WTC11 (cell line): ENCODE measurements around the gene SBK3.

Experiments
- ATF2 ChIP-seq: sonication (generic); formaldehyde crosslinking; IDR thresholded peaks from 2 replicates; pipeline ENCODE4 v1.8.1; 2022; ENCODE audit warnings: low read depth, missing genetic modification reagents, borderline replicate concordance
- ATF6 ChIP-seq: sonication (generic); formaldehyde crosslinking; IDR thresholded peaks from 2 replicates; pipeline ENCODE4 v1.8.1; 2023; ENCODE audit warnings: mild to moderate bottlenecking, missing genetic modification reagents
- CBFB ChIP-seq: sonication (generic); formaldehyde crosslinking; IDR thresholded peaks from 2 replicates; pipeline ENCODE4 v1.8.1; 2022; ENCODE audit warnings: mild to moderate bottlenecking, low read depth, missing genetic modification reagents
- CTCF ChIP-seq: fragments of 200-600 bp; IDR thresholded peaks from 2 replicates; pipeline ENCODE4 v1.8.0; 2022; ENCODE audit warnings: antibody characterized with exemption
- ELF4 ChIP-seq: sonication (generic); formaldehyde crosslinking; IDR thresholded peaks from 2 replicates; pipeline ENCODE4 v1.8.1; 2022; ENCODE audit warnings: low read depth, mild to moderate bottlenecking, moderate library complexity, missing genetic modification reagents
- ESRRA ChIP-seq: sonication (generic); formaldehyde crosslinking; IDR thresholded peaks from 2 replicates; pipeline ENCODE4 v1.8.1; 2022; ENCODE audit warnings: mild to moderate bottlenecking, missing genetic modification reagents, borderline replicate concordance
- MYBL2 ChIP-seq: sonication (generic); formaldehyde crosslinking; IDR thresholded peaks from 2 replicates; pipeline ENCODE4 v1.8.1; 2023; ENCODE audit warnings: mild to moderate bottlenecking, moderate library complexity, missing genetic modification reagents
- NR2C2 ChIP-seq: sonication (generic); formaldehyde crosslinking; IDR thresholded peaks from 2 replicates; pipeline ENCODE4 v1.8.0; 2022; ENCODE audit warnings: mild to moderate bottlenecking, missing genetic modification reagents
- RORB ChIP-seq: fragments of 250-450 bp; sonication (Bioruptor Pico); IDR thresholded peaks from 2 replicates; pipeline ENCODE4 v1.9.0; 2021; ENCODE audit warnings: mild to moderate bottlenecking
- SP1 ChIP-seq: sonication (generic); formaldehyde crosslinking; conservative IDR thresholded peaks from 2 replicates; pipeline ENCODE4 v1.8.1; 2022; ENCODE audit warnings: missing genetic modification reagents
- USF2 ChIP-seq: sonication (generic); formaldehyde crosslinking; IDR thresholded peaks from 2 replicates; pipeline ENCODE4 v1.8.1; 2023; ENCODE audit warnings: mild to moderate bottlenecking, missing genetic modification reagents, moderate library complexity
- ZBTB21 ChIP-seq: sonication (generic); formaldehyde crosslinking; IDR thresholded peaks from 2 replicates; pipeline ENCODE4 v1.8.1; 2023; ENCODE audit warnings: mild to moderate bottlenecking, missing genetic modification reagents, borderline replicate concordance
- ZNF263 ChIP-seq: sonication (generic); formaldehyde crosslinking; IDR thresholded peaks from 2 replicates; pipeline ENCODE4 v1.8.1; 2022; ENCODE audit warnings: low read depth, mild to moderate bottlenecking, moderate library complexity, missing genetic modification reagents
- ZNF423 ChIP-seq: fragments of 250-450 bp; sonication (Bioruptor Pico); IDR thresholded peaks from 2 replicates; pipeline ENCODE4 v2.1.2; 2022; ENCODE audit warnings: mild to moderate bottlenecking, moderate library complexity

- no peak for TF ChIP-seq CTCF
- TF ChIP-seq USF2: no peak
- no peak for TF ChIP-seq ATF2 (CRISPR knock-in tag)
- TF ChIP-seq SP1 (CRISPR knock-in tag): no peak
- no peak for TF ChIP-seq ZNF263 (CRISPR knock-in tag)
- no peak for TF ChIP-seq MYBL2 (CRISPR knock-in tag)
- TF ChIP-seq CBFB: no peak
- no peak for TF ChIP-seq NR2C2
- TF ChIP-seq ZBTB21 (CRISPR knock-in tag): no peak
- TF ChIP-seq ELF4: no peak
- TF ChIP-seq ATF6 (CRISPR knock-in tag): no peak
- no peak for TF ChIP-seq ZNF423 (CRISPR knock-in tag)
- no peak for TF ChIP-seq ESRRA
- no peak for TF ChIP-seq RORB (CRISPR knock-in tag)
These were observed 39.5 kb upstream of the SBK3 start for GRCh38 chr19:55584871-55585270.
